GM10266 (cell line): ENCODE results near the gene NFATC3.

ENCODE experiments used
- DNase-seq: peaks from one replicate; pipeline ENCODE4 v3.0.0; 2012; ENCODE audit errors: extremely low spot score
- TF ChIP-seq, protein P1 (sequence below): IDR thresholded peaks from 2 replicates; pipeline ENCODE4 v1.5.1; 2012; ENCODE audit warnings: mild to moderate bottlenecking, low read depth; ENCODE audit not compliant: control insufficient read depth, insufficient read depth; ENCODE audit errors: missing control alignments

Gene NFATC3

DNA sequence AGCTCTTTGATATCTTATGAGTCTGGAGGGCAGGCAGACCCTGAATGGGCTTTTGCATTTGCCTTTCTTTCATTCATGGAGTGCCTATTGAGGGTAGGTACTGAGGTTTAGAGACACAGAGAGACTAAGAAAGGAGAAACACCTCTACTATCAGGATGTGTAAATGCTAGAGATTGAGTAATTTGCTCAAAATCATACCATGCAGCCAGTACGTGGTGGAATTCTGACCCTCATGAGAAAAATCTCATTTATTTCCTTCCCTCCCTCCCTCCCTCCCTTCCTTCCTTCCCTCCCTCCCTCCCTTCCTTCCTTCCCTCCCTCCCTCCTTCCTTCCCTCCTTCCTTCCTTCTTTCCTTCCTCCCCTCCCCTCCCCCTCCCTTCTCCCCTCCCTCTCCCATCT is 18.4 kb upstream of the NFATC3 start:
- TF ChIP-seq, protein P1, sequence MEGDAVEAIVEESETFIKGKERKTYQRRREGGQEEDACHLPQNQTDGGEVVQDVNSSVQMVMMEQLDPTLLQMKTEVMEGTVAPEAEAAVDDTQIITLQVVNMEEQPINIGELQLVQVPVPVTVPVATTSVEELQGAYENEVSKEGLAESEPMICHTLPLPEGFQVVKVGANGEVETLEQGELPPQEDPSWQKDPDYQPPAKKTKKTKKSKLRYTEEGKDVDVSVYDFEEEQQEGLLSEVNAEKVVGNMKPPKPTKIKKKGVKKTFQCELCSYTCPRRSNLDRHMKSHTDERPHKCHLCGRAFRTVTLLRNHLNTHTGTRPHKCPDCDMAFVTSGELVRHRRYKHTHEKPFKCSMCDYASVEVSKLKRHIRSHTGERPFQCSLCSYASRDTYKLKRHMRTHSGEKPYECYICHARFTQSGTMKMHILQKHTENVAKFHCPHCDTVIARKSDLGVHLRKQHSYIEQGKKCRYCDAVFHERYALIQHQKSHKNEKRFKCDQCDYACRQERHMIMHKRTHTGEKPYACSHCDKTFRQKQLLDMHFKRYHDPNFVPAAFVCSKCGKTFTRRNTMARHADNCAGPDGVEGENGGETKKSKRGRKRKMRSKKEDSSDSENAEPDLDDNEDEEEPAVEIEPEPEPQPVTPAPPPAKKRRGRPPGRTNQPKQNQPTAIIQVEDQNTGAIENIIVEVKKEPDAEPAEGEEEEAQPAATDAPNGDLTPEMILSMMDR: no peak
- no peak for DNase-seq

DNA sequence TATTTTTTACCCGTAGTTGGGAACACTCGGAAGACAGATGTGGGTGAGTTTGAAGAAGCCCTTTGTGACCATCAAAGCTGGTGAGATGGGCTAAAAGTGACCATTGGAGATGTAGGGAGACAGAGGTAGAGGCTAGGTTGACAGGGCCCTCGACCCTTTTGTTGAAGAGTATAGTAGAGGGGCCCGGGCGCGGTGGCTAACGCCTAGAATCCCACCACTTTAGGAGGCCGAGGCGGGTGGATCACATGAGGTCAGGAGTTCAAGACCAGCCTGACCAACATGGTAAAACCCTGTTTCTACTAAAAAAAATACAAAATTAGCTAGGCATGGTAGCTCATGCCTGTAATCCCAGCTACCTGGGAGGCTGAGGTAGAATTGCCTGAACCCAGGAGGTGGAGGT is 16.2 kb upstream of the NFATC3 start:
- TF ChIP-seq, protein P1: no peak
- DNase-seq: no peak

DNA sequence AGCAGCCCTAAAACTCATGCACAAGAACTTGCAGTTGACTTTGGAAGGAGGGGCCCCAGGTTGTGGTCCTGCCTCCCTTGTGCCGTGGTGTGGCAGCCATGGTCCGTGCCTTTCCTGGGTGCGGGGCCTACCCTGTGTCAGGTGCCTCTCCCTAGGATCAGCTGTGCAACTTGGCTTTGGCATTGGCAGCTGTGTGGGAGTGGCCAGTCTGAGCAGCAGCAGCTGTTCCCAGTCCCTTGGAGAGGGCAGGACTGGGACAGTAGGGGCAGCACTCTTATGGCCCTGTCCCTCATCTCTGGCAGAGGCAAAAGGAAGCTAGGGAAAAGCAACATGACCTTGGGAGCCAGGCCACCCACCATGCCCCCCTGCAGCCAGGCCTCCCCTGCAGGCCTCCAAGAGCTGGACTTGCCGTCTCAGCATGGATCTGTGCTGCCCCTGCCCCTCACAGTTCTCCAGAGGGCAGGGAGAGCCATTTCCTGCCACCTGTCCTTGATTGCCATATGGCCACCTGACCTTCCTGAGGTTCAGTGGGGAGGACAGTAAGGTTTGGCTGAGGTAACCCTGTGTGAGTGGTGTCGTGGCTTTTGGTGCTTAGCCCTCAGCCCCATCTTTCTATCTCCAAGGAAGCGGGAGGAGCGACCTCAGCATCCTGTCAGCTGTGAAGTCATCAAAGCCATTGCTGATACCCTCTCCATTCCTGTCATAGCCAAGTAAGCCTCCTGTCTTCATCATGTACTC is 15.5 kb upstream of the NFATC3 start:
- DNase-seq: no peak
- TF ChIP-seq, protein P1: no peak

- TF ChIP-seq, protein P1: no peak
- DNase-seq: peak; percentile 31
Measured at GRCh38 chr16:68070249-68070730, 14.9 kb upstream of the NFATC3 start.

- TF ChIP-seq, protein P1: peak; percentile 10
- peak; percentile 32 for DNase-seq
Measured at GRCh38 chr16:68070806-68071517, 14.2 kb upstream of the NFATC3 start.

DNA sequence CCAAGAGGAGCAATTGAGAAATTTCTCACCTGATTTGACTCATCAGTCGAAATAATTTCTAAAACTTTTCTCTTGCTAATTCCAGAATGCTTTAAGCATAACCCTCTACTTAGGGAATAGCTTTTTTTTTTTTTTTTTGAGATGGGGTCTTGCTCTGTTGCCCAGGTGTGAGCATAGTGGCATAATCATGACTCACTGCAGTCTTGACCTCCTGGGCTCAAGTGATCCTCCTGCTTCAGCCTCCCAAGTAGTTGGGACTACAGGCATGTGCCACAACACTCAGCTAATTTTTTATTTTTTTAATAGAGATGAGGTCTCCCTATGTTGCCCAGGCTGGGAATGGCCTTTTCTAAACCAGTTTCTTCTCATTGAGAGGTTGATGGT is 13.7 kb upstream of the NFATC3 start:
- no peak for DNase-seq
- TF ChIP-seq, protein P1: no peak

DNA sequence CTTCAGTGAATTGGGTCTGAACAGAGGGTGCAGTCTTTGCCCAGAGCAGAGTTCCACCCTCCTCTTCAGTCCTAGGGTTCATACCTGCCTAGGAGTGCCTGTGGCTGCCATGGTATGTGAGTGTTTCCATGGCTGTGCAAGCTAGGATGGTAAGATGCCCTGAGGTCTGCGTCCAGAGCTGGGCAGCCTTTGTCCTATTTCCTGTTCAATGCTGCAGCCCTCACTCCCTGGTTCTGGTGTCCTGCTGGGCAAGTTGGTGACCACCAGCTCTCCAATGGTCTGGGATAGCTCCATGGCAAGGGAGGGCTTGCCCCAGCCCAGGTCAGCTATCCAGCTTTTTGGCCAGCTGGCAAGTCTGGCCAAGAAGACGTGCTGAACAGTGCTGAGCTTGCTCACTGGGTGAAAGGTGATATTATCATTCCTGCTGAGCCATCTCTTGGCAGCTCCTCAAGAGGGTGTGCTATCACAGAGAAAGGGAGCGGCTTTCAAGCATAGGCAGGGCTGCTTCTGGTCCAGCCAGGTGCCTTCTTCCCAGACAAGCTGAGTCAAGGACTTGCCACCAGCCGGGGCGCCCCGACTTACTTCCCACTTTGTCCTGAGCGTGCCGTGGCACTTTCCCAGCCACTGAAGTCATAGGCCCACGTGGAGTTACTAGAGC is 13.0 kb upstream of the NFATC3 start:
- no peak for DNase-seq
- TF ChIP-seq, protein P1: no peak
